Activated CD4-positive, alpha-beta T cell treated with anti-CD3 and anti-CD28 coated beads for 48 hours (primary cell): ENCODE results near the gene C3orf38.
"Not testable (repeated sequence)": the region's sequence is repeated elsewhere in the genome, so short reads cannot be mapped to it uniquely, and the experiment has no call there.

Experiments
- DNase-seq: peaks from one replicate; pipeline ENCODE4 v3.0.0-alpha.2; 2020

C3orf38 gene

GRCh38 chr3:88149509-88150362, at the start of gene C3orf38:
Gene C3orf38, plus strand, starts transcription at chr3:88149959. Its CDS starts 94 bp downstream, at chr3:88150053.
- DNase-seq = peak; percentile 85

- DNase-seq = no peak
These were observed 48.6 kb upstream of the C3orf38 start for GRCh38 chr3:88101142-88101541.

- no peak for DNase-seq
These were observed 44.4 kb upstream of the C3orf38 start for GRCh38 chr3:88105325-88105724.

- no peak for DNase-seq
These were observed 37.5 kb upstream of the C3orf38 start for GRCh38 chr3:88112289-88112688.

GRCh38 chr3:88113311-88114162, 36.2 kb upstream of the C3orf38 start:
- DNase-seq = peak; percentile 60

- no peak for DNase-seq
These were observed 34.7 kb upstream of the C3orf38 start for GRCh38 chr3:88114878-88115549.

- no peak for DNase-seq
These were observed 32.1 kb upstream of the C3orf38 start for GRCh38 chr3:88117683-88118082.

- DNase-seq = not testable (repeated sequence)
These were observed 31.2 kb upstream of the C3orf38 start for GRCh38 chr3:88118603-88119002.

GRCh38 chr3:88123526-88123925, 26.2 kb upstream of the C3orf38 start:
- no peak for DNase-seq

- DNase-seq = no peak
These were observed 18.1 kb upstream of the C3orf38 start for GRCh38 chr3:88131695-88132094.

- DNase-seq = no peak
These were observed 16.9 kb upstream of the C3orf38 start for GRCh38 chr3:88132894-88133293.

GRCh38 chr3:88133711-88134263, 16.0 kb upstream of the C3orf38 start:
- DNase-seq = no peak

- no peak for DNase-seq
These were observed 11.9 kb upstream of the C3orf38 start for GRCh38 chr3:88137836-88138235.

GRCh38 chr3:88141458-88142083, 8.2 kb upstream of the C3orf38 start:
- no peak for DNase-seq

- no peak for DNase-seq
These were observed 7.6 kb upstream of the C3orf38 start for GRCh38 chr3:88142094-88142624.

- DNase-seq = no peak
These were observed 2.5 kb upstream of the C3orf38 start for GRCh38 chr3:88147261-88147660.

GRCh38 chr3:88148651-88149050, 1.1 kb upstream of the C3orf38 start:
- no peak for DNase-seq

- DNase-seq = peak; percentile 59
These were observed 654 bp upstream of the C3orf38 start for GRCh38 chr3:88149101-88149508.

GRCh38 chr3:88150371-88150770, 612 bp downstream of the C3orf38 start:
- peak; percentile 20 for DNase-seq

GRCh38 chr3:88150806-88151205, 1.0 kb downstream of the C3orf38 start:
- no peak for DNase-seq

GRCh38 chr3:88151358-88151757, 1.6 kb downstream of the C3orf38 start:
- DNase-seq = no peak

- DNase-seq = no peak
These were observed 3.1 kb downstream of the C3orf38 start for GRCh38 chr3:88152841-88153240.
